ENCODE data around the gene ANKS1B.
"Not testable (repeated sequence)": the region's sequence is repeated elsewhere in the genome, so short reads cannot be mapped to it uniquely, and the experiment has no call there.

ANKS1B gene

GRCh38 chr12:98837134-98837752 lies 1147.5 kb downstream of the ANKS1B start:
- DNase-seq, result not testable (repeated sequence)

DNA sequence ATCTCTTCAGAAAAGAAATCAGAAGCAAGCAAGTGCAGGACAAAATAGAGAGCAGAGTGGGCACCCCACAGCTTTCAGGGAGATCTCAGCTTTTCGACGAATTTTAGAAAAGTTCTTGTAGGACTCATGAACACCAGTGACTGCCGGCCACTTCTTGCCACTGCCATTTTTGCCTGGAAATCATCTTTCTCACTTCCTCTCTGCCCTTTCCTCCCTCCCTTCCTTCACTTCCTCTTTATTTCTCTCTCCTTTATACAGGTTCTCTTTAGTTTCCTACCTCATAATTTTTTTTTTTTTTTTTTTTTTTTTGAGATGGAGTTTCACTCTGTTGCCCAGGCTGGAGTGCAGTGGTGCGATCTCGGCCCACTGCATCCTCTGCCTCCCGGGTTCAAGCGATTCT lies 1154.1 kb downstream of the ANKS1B start:
- no peak for DNase-seq

DNA sequence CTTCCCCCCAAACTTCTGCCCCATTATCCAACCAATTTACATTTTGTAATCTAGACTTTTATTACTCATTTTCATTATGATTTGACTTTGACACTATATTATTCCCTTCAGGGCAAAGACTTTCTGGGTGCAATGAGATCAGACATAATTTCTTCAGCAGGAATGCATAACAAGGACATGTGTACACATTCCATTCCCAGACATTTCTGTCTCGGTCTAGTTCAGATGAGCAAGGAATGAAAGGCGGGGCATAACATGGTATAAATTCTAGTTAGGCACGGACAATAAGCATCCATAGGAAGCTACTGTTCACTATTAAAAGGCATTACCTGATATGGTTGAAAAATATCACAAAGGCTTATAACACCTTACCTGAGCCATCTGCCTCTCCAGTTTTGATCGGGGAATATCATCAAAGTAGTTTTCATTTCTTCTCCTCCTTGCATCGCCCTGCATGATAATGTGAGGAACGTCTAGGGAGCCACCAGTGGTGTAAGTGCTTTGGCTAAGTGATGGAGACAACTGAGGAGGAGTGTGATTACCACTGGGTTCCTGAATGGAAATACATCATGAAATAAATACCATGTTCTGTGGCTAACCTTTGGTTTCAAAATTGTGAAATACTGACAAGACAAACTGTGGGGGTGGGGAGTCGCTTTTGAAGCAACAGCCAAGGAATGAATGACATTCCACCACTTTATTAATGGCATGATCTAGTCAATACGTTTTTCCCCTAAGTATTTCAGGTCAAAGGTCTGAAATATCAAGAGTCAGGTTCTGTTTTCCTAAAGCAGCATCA lies 1155.7 kb downstream of the ANKS1B start:
- no peak for DNase-seq

DNA sequence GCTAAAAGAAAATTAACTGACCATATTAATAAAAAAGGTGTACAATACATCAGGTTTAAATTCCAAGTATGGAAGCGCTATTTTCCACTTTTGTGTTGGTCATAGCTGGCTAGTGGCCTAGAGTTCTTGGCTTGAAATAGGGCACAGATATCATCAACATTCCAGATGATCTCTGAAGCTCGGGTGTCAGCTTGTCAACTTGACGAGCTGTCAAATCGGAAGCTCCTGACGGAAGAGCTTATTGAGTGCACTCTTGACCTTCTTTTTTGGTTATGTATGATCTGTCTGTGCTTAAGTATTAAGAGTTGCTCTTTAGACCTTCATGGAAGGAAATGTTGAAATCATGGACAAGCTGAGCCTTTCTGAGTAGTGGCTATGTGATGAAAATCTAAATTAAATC lies 1161.7 kb downstream of the ANKS1B start:
- no peak for DNase-seq

GRCh38 chr12:98821866-98822265 lies 1162.9 kb downstream of the ANKS1B start:
- DNase-seq, result no peak

- DNase-seq, result no peak
Observed at GRCh38 chr12:98821232-98821631, 1163.5 kb downstream of the ANKS1B start.

GRCh38 chr12:98819821-98820404 lies 1164.8 kb downstream of the ANKS1B start:
- DNase-seq, result no peak

GRCh38 chr12:98819071-98819470 lies 1165.7 kb downstream of the ANKS1B start:
- no peak for DNase-seq

DNA sequence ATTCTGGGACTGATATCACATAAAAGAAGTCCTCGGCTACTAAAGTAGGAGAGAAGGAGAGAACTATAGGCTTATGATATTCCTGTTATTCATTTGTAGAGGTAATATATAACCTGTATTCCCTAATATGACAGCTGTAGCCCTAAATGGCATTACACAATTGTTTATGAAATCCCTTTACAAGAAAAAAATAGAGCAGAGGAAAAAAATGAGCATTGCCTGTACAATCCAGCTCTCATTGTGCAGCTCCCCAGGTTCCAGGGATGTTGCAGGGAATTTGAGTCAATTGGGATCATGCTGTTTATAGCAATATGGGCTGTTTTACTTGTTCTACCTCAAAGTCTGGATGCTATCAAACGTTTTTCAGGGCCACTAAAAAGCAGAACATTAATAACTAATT lies 1166.5 kb downstream of the ANKS1B start:
- DNase-seq, result no peak

DNA sequence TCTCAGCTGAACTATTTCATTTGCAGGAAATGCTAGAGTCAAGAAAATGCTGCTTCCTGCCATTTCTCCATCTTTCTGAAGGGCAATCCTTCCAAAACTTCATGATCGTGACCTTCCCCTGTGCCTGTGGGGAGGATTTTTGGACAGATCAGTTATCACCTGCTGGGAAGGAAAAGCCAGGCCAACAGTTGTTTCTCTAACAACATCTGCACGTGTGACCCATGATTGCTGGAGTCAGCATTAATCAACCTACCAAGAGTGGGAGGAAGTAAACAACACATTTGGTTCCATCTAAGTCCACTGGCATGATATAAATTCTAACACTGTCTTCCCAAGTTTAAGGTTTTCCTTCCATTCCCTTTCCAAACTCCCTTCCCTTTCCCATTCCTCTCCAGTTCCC lies 1167.0 kb downstream of the ANKS1B start:
- DNase-seq, result no peak

GRCh38 chr12:98816720-98817119 lies 1168.0 kb downstream of the ANKS1B start:
- DNase-seq, result no peak

DNA sequence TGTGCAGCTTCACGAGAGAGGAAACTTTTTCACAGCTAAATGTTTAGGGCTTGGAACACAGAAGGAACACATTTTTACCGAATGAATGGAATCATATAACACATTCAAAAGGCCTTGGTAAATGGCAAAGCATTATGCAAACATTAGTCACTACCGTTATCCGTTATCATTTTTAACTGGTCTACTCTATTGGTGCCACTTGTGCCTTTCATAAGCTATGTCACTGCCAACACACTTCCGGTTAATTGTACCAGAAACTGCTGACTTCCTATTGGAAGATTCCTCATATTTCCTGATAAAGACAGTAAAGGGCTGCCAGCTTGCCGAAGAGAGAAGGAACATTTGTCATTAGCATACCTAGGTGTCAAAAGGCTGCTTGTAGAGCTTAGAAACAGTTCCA lies 1170.5 kb downstream of the ANKS1B start:
- no peak for DNase-seq

DNA sequence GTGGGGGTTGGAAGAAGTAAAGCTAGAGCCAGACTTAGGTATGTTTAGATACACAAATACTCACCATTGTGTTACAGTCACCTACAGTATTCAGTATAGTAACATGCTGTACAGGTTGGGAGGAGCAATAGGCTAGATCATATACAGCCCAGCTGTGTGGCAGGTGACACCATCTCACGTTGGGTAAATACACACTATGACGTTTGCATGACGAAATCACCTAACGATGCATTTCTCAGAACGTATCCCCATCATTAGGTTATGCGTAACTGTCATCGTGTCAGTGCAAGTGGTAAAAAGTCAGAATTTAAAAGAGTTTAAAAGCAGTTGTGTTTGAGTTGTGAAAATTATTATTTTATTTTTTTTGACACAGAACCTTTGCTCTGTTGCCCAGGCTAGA lies 1172.5 kb downstream of the ANKS1B start:
- DNase-seq, result no peak

GRCh38 chr12:98808243-98808875 lies 1176.4 kb downstream of the ANKS1B start:
- no peak for DNase-seq

- DNase-seq, result no peak
Observed at GRCh38 chr12:98807187-98807586, 1177.5 kb downstream of the ANKS1B start.

DNA sequence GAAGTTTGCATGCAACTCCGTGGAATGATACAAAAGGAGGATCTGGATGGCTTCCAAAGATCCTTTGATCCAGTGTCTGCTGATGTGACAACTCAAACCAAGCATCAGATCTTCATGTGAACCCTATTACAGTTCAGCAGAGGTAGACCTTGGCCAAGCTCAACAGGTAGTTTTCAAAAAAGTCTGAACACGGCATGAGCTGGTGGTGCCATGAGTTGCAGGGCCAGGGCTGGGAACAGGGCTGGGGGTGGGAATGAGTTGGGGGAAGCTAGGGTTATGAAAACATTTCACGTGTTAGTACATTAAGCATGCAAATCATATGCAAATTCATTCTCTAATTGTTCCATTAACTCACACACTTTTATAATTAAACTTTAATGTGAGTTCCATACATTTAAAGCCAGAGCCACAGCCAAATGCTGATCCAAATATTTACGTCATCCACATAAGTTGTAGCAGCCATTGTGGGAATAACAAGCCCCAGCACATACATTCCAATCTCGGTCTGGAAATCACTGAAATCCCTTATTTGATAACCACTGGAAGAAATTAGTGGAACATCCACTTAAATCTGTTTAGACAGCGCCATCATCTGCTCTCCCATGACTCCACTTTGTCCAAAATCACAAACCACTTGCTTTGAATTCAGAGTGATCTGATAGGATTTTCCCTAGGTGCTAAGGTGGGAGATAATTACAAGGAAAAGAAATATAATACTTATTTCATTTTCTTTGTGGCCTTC lies 1181.1 kb downstream of the ANKS1B start:
- no peak for DNase-seq

DNA sequence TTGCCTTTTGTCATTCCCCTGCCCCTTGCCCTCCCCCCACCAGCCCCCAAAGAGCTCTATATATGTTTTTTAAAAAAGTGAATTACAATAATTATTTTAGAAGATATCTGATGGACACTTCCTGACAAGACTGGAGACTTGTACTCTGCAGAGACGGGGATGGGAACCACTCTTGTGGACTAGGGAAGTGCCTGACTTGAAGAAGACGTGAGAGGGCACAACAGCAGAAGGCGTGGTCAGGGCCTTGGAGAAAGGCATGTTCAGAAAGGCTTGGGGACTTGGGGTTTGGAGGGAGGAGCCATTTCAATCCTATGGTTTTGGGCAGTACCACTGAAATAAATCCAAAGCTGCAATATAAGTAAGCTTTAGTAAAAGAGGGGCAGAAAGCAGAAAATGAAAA lies 1184.9 kb downstream of the ANKS1B start:
- DNase-seq, result no peak

GRCh38 chr12:98799146-98799810 lies 1185.5 kb downstream of the ANKS1B start:
- DNase-seq, result no peak

DNA sequence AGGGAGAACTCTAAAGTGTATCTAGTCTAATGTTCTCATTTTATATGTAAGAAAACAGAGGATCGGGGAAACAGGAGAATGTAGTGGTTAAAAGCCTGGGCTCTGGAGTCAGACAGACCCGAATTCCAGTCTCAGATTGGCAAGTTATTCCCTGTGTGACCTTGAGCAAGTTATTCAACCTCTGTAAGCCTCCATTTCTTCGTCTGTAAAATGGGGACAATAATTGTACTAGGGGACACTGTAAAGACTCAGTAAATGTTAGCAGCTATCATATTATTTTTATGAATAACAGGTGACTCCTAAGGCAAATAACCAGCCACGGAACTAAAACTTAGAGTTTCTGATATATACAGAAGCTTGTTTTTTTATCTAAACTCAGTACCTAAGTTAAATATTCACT lies 1187.5 kb downstream of the ANKS1B start:
- DNase-seq, result no peak

- no peak for DNase-seq
Observed at GRCh38 chr12:98796745-98797144, 1188.0 kb downstream of the ANKS1B start.

DNA sequence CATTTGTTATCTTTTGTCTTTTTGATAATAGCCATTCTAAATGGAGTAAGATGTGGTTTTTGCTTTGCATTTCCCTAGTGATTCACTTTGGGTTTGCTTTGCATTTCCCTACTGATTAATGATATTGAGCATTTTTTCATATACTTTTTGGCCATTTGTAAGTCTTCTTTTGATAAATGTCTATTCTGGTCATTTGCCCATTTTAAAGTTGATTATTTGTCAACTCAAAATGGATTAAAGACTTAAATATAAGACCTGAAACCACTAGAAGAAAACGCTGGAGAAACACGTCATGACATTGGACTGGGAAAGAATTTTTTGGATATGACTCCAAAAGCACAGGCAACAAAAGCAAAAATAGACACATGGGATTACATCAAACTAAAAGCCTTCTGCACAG lies 1191.6 kb downstream of the ANKS1B start:
- DNase-seq, result no peak

DNA sequence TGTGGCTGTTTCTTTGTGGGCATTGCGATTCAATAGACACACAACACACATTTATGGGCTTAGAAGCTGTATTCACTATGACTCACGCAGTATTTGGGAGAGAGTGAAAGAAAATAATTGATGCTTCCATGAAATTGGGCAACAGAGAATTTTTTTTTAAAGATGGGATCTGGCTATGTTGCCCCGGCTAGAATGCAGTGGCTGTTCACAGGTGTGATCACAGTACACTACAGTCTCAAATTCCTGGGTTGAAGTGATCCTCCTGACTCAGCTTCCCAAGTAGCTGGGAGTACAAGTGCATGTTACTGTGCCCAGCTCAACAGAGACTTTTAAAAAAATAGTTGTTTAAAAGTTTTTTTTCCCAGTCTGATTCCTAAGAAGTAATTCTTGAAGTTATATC lies 1193.3 kb downstream of the ANKS1B start:
- DNase-seq, result no peak

- DNase-seq, result no peak
Observed at GRCh38 chr12:98788396-98788795, 1196.3 kb downstream of the ANKS1B start.
